Measurements from ENCODE around the gene NDFIP1.

DNA sequence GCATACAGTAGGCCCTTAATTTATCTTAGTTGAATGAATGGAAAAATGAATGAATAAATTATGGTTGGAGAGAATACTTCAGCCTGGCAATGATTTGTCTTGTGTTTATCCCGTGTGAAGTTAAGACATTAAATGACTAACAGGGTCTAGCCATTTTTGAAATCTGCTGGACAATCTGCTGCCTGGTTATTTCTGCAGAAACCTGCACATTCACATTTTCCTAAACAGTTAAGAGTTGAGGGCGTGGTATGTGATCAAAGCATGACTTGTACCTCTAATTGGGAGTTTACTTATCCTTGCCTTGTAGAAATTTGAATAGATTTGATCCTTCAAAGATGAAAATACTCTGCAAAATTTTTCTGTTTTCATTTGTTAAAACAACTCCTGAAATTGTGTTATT lies 34.6 kb upstream of the NDFIP1 start:
- TF ChIP-seq GATA3 (IDR thresholded peaks at IDR 0.05; ENCODE audit: low read depth, low read length) (no peak), GATA2 (IDR thresholded peaks at IDR 0.05; ENCODE audit: low read depth, low read length) (no peak)
